GM18951 (cell line): ENCODE data around the gene KCNJ8.
"Not testable (repeated sequence)": the region's sequence is repeated elsewhere in the genome, so short reads cannot be mapped to it uniquely, and the experiment has no call there.

Source experiments
- POLR2A ChIP-seq: IDR thresholded peaks from 4 replicates; pipeline ENCODE4 v1.6.1; 2011; ENCODE audit warnings: mild to moderate bottlenecking; ENCODE audit not compliant: insufficient read length, insufficient read depth; ENCODE audit errors: extremely low read depth
- in situ Hi-C: fragments of 300-500 bp; cut with MboI; formaldehyde crosslinking; loops from one replicate; pipeline ENCODE4 v1.12.0; 2022; ENCODE audit warnings: low sequenced_read_pairs, mixed read lengths, inconsistent platforms; ENCODE audit not compliant: unreplicated experiment

Gene KCNJ8

GRCh38 chr12:21774358-21775132 lies at the start of gene KCNJ8:
TSS of gene KCNJ8 (minus strand) at chr12:21774706. CDS start at chr12:21773616, 1,090 bp downstream.
- in situ Hi-C loops = no loop called here
- TF ChIP-seq POLR2A = no peak

GRCh38 chr12:21823581-21823980 lies 49.1 kb upstream of the KCNJ8 start:
- no peak for TF ChIP-seq POLR2A
- in situ Hi-C loops = no loop called here

- no peak for TF ChIP-seq POLR2A
- in situ Hi-C loops = no loop called here
These were observed 45.2 kb upstream of the KCNJ8 start for GRCh38 chr12:21819678-21820077.

- TF ChIP-seq POLR2A = no peak
- in situ Hi-C loops = no loop called here
These were observed 44.7 kb upstream of the KCNJ8 start for GRCh38 chr12:21819236-21819635.

GRCh38 chr12:21818627-21819026 lies 44.1 kb upstream of the KCNJ8 start:
- TF ChIP-seq POLR2A = no peak
- in situ Hi-C loops = no loop called here

GRCh38 chr12:21815306-21816062 lies 41.0 kb upstream of the KCNJ8 start:
- in situ Hi-C loops = no loop called here
- TF ChIP-seq POLR2A = no peak

- TF ChIP-seq POLR2A = no peak
- in situ Hi-C loops = no loop called here
These were observed 40.3 kb upstream of the KCNJ8 start for GRCh38 chr12:21814814-21815213.

- no peak for TF ChIP-seq POLR2A
- in situ Hi-C loops = no loop called here
These were observed 39.8 kb upstream of the KCNJ8 start for GRCh38 chr12:21814327-21814726.

GRCh38 chr12:21813751-21814150 lies 39.2 kb upstream of the KCNJ8 start:
- in situ Hi-C loops = no loop called here
- TF ChIP-seq POLR2A = no peak

GRCh38 chr12:21813125-21813524 lies 38.6 kb upstream of the KCNJ8 start:
- TF ChIP-seq POLR2A = no peak
- in situ Hi-C loops = no loop called here

- in situ Hi-C loops = not testable (repeated sequence)
These were observed 37.8 kb upstream of the KCNJ8 start for GRCh38 chr12:21812340-21812739.

GRCh38 chr12:21809100-21809499 lies 34.6 kb upstream of the KCNJ8 start:
- TF ChIP-seq POLR2A = no peak
- in situ Hi-C loops = no loop called here

- in situ Hi-C loops = no loop called here
- TF ChIP-seq POLR2A = no peak
These were observed 31.7 kb upstream of the KCNJ8 start for GRCh38 chr12:21806255-21806654.
